Stimulated activated naive CD4-positive, alpha-beta T cell (primary cell): Measurements from ENCODE around the gene FCMR.

Experiments used
- DNase-seq, 6 experiments: peaks; one replicate each; lab custom pipeline; 2025; lab: John Stamatoyannopoulos, UW

FCMR gene

GRCh38 chr1:206901944-206902343, 19.8 kb downstream of the FCMR start:
- DNase-seq: no peak

GRCh38 chr1:206900149-206900548, 21.6 kb downstream of the FCMR start:
- no peak for DNase-seq

GRCh38 chr1:206899717-206900116, 22.0 kb downstream of the FCMR start:
- peak in 1 of 6 experiments; percentile 41 for DNase-seq

GRCh38 chr1:206898915-206899431, 22.8 kb downstream of the FCMR start:
- no peak for DNase-seq

- no peak for DNase-seq
Observed at GRCh38 chr1:206898089-206898914, 23.4 kb downstream of the FCMR start.

- no peak for DNase-seq
Observed at GRCh38 chr1:206897175-206897574, 24.6 kb downstream of the FCMR start, which contains the start of gene IL24. Gene IL24 (plus strand): TSS chr1:206897443. CDS start chr1:206897833, 390 bp downstream.

- DNase-seq: no peak
Observed at GRCh38 chr1:206896261-206896660, 25.5 kb downstream of the FCMR start.

GRCh38 chr1:206895837-206896242, 25.9 kb downstream of the FCMR start:
- DNase-seq: no peak

GRCh38 chr1:206895325-206895724, 26.4 kb downstream of the FCMR start:
- no peak for DNase-seq

GRCh38 chr1:206893380-206893779, 28.4 kb downstream of the FCMR start:
- DNase-seq: no peak

- DNase-seq: no peak
Observed at GRCh38 chr1:206892351-206892984, 29.3 kb downstream of the FCMR start.

GRCh38 chr1:206891412-206891811, 30.3 kb downstream of the FCMR start:
- DNase-seq: no peak

- DNase-seq: peak in 3 of 6 experiments; percentile 10 to 52 (median 31)
Observed at GRCh38 chr1:206890125-206891060, 31.3 kb downstream of the FCMR start.

GRCh38 chr1:206887701-206888100, 34.0 kb downstream of the FCMR start:
- no peak for DNase-seq

- DNase-seq: no peak
Observed at GRCh38 chr1:206886831-206887230, 34.9 kb downstream of the FCMR start.

- DNase-seq: no peak
Observed at GRCh38 chr1:206885341-206886060, 36.2 kb downstream of the FCMR start.

GRCh38 chr1:206883876-206884275, 37.9 kb downstream of the FCMR start:
- DNase-seq: no peak

- DNase-seq: no peak
Observed at GRCh38 chr1:206883160-206883559, 38.6 kb downstream of the FCMR start.

GRCh38 chr1:206882555-206882954, 39.2 kb downstream of the FCMR start:
- DNase-seq: no peak

GRCh38 chr1:206880314-206880713, 41.4 kb downstream of the FCMR start:
- DNase-seq: no peak

- DNase-seq: no peak
Observed at GRCh38 chr1:206878456-206878855, 43.3 kb downstream of the FCMR start.
